Measurements from ENCODE around the gene OSGEPL1.
"Not testable (repeated sequence)": the region's sequence is repeated elsewhere in the genome, so short reads cannot be mapped to it uniquely, and the experiment has no call there.

Gene OSGEPL1

DNA sequence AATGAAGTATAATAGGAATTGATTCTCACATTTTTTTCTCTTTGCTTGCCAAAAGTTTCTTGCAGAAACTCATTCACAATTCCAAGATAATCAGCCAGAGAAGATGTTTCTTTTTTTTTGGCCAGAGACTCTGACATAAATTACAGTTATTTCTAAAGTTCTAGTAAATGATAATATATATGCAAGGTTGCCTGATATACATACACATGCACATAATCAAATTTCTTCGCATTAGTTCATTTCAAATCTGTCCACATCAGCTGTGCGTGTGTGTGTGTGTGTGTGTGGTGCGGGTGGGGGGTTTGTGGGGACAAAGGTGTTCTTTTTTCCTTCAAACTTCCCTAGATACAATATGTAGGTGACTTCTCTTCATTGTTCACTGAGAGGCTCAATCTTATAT, 33.2 kb downstream of the OSGEPL1 start:
- no peak for DNase-seq

DNA sequence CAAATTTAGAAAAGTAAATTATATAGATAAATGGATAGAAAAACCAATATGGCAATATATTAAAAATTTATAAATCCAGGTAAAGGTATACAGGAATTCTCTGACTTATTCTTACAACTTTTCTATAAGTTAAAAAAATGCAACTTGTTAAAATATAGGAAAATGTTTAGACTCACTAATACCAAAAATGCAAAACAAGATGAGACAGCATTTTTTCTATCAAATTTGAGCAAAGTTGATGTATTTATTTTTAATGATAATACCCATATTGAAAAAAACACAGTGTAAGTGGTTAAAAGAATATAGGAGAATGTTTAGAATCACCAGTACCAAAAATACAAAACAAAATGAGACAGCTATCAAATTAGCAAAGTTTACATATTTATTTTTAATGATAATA, 35.7 kb downstream of the OSGEPL1 start:
- no peak for DNase-seq

DNA sequence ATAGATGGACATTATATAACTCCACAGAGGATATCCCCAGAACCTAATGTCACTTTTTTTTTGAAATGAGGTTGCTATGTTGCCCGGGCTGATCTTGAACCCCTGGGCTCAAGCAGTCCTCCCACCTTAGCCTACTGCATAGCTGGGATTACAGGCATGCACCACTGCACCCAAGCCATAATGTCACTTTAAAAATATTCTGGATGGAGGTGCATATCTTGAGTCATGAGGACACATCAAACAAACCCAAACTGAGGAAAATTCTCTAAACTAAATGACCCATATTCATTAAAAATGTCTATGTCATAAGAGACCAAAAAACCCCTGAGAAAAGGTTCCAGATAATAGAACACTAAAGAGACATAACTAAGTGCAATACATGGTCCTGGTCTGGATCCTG, 36.3 kb downstream of the OSGEPL1 start:
- no peak for DNase-seq

DNA sequence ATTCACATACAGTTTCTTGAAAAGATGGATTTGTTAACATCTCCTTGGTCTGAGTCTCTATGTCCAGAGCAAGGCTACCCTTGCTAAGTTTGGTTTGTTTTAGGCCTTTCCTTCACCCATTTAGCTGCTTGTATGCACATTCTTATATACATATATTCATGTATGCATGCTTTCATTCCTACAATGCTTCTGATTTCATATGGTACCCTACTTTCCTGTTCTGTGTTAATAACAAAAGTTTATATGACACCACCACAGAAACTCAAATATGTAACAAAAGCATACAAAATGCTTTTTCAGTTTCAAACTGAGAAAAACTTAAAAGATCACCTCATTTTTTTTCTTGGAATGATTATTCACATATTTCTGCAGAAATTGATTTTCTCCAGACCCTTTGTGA, 39.4 kb downstream of the OSGEPL1 start:
- no peak for DNase-seq

DNA sequence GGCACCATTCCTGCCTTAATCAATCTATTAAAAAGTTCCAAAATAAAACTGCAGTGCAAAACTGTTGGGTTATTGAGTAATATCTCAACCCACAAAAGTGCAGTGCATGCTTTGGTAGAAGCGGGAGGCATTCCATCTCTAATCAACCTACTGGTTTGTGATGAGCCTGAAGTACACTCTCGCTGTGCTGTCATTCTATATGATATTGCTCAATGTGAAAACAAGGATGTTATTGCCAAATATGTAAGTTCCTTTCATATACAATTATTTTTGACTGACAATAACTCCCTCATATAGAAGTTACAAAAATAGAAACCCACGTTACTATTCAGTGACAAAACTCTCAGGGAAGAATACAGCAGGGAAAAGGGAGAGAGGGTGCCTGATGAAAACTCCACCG, 43.0 kb downstream of the OSGEPL1 start:
- DNase-seq, result no peak

DNA sequence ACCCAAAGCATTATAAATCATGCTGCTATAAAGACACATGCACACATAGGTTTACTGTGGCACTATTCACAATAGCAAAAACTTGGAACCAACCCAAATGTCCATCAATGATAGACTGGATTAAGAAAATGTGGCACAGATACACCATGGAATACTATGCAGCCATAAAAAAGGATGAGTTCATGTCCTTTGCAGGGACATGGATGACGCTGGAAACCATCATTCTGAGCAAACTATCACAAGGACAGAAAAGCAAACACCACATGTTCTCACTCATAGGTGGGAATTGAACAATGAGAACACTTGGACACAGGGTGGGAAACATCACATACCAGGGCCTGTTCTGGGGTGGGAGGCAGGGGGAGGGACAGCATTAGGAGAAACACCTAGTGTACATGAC, 45.0 kb downstream of the OSGEPL1 start:
- not testable (repeated sequence) for DNase-seq

DNA sequence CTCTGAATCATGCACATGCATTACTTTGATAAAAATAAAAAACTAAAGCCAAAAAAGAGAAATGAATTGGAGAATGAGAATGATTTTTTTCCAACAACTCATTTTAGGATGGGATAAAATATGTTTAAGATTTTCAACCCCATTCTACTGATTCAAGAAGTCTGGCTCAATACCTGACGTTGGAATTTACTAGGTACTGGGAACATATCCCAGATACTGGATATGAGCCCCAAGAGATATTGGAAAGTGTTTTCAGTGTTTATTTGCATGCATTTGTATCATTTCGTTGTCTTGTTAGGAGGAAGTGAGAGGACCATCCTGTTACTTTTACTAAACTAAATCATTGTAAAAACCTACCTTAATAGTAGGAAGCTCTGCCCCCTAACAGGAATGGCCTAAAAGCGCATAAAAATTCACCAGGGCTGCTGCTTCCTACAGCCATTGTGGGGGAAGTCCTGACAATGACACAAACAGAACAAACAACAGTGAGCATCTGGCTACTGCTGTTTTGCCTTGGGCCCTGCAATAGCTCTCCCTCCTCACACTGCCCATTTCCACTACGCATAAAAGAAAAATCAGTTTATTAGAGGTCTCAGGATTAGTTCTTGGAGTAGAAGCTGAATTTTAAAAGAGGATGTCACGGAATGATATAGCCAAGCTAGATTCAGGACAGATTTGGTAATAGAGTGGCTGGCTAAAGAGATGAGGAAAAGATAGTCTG, 52.9 kb downstream of the OSGEPL1 start:
- no peak for DNase-seq

DNA sequence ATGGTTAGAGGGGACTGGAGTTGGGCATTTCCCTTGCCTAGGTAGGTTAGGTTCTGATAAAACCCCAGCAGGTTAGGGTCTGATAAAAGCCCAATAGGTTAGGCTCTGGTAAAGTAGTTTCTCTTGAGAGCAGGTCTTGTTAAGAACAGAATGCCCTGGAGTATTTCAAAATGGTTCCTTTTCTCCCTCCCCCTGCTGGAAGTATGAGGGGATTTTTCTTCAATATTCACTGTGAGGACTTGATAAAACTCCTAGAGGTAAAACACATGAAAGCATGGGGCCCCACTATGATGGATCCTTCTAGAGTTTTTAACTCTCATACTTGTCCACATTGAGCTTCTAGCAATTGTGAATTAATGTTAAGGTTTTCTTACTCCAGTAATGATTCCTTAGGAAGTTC, 60.5 kb downstream of the OSGEPL1 start:
- DNase-seq, result no peak

DNA sequence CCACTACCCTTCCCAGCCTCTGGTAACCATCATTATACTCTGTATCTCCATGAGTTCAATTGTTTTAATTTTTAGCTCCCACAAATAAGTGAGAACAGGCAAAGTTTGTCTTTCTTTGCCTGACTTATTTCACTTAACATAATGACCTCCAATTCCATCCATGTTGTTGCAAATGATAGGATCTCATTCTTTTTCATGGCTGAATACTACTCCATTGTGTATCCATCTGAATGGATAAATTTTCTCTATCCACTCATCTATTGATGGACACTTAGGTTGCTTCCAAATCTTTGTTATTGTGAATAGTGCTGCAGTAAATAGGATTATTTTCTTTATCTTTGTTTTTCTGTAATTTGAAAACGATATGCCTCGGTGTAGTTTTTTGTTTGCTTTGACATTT, 61.9 kb downstream of the OSGEPL1 start:
- DNase-seq, result no peak

DNA sequence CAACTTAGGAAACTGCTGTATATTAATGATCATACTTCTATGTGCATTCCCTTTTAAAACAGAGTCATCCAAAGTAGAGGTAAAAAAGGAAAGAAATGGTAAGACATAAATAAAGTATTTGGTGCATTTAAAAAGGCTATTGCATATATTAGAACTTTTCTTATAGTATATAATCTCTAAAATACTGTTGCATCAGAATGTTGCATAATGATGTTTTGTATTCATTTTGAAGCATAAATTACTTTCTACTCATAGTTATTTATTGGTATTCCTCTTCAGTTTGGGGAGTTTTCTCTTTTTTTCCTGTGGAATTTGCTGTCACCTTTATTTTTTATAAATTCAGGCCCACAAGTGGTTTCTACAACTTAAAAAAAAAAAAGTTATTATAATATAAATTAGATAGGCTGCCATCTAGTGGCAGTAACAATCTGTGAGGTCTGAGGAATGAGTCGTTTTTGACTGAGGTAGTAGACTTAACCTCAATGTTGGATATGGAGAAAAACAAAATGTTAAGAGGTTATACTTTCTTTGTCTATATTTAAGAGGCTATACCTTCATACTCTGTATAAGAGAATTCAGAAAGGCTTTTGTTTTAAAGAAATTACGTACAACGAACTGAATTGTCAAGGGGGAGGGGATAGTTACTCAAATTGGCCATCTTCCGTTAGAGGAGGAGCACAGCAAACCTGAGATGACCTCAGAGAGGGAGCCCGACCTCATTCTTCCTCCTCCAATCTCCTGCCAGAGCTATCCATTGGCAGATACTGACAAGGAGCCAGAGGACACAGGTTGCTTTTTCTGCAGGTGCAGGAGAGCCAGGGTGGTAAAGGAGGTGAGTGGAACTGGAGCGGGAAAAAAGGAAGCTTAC, 64.3 kb downstream of the OSGEPL1 start:
- DNase-seq, result peak; percentile 14 to 20
